Panc1 (cell line): ENCODE data around the gene SLC2A5.

ENCODE experiments used
- CTCF ChIP-seq: fragments of 450-650 bp; IDR thresholded peaks from 2 replicates; pipeline ENCODE4 v1.5.1; 2017; ENCODE audit warnings: mild to moderate bottlenecking
- POLR2AphosphoS5 ChIP-seq: IDR thresholded peaks from 2 replicates; pipeline ENCODE4 v1.6.1; 2012; ENCODE audit warnings: mild to moderate bottlenecking, low read depth, low read length, moderate library complexity
- TF ChIP-seq, protein P1 (sequence below), 2 experiments: IDR thresholded peaks; 2 replicates each; pipeline ENCODE4 v1.6.1; 2011 to 2012; ENCODE audit warnings: low read depth in 2 of 2, control low read depth in 1 of 2, low read length in 1 of 2, mild to moderate bottlenecking in 1 of 2, moderate library complexity in 1 of 2; ENCODE audit not compliant: insufficient read depth in 1 of 2

DNA sequence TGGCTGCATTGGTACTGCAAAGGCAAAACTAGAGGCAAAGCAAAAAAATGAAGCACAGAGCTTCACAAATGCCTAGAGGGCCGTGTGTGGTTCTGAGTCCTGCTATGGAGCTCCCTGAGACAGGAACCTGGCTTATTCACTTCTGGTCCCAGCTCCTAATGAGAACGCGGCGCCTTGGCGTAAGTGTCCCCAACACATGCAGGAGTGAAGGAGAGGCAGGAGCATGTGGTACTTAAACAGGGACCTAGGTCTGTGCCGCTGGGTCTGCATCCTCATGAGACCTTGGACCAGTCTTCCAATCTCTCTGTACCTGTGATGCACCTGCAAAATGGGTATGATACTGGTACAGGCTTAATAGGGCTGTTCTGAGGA lies 28.8 kb downstream of the SLC2A5 start:
- TF ChIP-seq CTCF = no peak
- TF ChIP-seq, protein P1, sequence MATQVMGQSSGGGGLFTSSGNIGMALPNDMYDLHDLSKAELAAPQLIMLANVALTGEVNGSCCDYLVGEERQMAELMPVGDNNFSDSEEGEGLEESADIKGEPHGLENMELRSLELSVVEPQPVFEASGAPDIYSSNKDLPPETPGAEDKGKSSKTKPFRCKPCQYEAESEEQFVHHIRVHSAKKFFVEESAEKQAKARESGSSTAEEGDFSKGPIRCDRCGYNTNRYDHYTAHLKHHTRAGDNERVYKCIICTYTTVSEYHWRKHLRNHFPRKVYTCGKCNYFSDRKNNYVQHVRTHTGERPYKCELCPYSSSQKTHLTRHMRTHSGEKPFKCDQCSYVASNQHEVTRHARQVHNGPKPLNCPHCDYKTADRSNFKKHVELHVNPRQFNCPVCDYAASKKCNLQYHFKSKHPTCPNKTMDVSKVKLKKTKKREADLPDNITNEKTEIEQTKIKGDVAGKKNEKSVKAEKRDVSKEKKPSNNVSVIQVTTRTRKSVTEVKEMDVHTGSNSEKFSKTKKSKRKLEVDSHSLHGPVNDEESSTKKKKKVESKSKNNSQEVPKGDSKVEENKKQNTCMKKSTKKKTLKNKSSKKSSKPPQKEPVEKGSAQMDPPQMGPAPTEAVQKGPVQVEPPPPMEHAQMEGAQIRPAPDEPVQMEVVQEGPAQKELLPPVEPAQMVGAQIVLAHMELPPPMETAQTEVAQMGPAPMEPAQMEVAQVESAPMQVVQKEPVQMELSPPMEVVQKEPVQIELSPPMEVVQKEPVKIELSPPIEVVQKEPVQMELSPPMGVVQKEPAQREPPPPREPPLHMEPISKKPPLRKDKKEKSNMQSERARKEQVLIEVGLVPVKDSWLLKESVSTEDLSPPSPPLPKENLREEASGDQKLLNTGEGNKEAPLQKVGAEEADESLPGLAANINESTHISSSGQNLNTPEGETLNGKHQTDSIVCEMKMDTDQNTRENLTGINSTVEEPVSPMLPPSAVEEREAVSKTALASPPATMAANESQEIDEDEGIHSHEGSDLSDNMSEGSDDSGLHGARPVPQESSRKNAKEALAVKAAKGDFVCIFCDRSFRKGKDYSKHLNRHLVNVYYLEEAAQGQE (IDR thresholded peaks at IDR 0.05; ENCODE audit: insufficient read depth in 1 of 2, low read depth in 2 of 2, low read length in 1 of 2) = no peak
- TF ChIP-seq POLR2AphosphoS5 = no peak
